Endothelial cell of umbilical vein (primary cell): ENCODE data around the gene NT5C. TPM values are rescaled to one million over a fixed set of nuclear protein-coding genes. Genes with fewer than 3 reads are reported as not detected.

ENCODE experiments used
- BruUV-seq: library from RNA; stranded (reverse); fragments of 400-500 nt; replicated peaks from 2 replicates; lab custom pipeline; 2021; lab: Mats Ljungman, UMichigan
- CTCF ChIA-PET: fragments of 300-600, 350-600 bp; sonication (Branson Sonifier 250); formaldehyde crosslinking; loops from one replicate; lab custom pipeline; 2021; ENCODE audit warnings: antibody characterized with exemption, inconsistent platforms; lab: Charles Lee
- POLR2A ChIA-PET: fragments of 300-600, 350-600 bp; sonication (Branson Sonifier 250); formaldehyde crosslinking; loops from one replicate; lab custom pipeline; 2021; ENCODE audit warnings: antibody characterized with exemption, inconsistent platforms; lab: Charles Lee
- DNase-seq: peaks from one replicate; pipeline ENCODE4 v3.0.0-alpha.2; 2011; ENCODE audit warnings: low read depth, low spot score
- FAIRE-seq: peaks from 2 replicates; lab custom pipeline; 2011; peaks lifted over from hg19 to GRCh38; lab: Jason Lieb, UNC
- H2AFZ ChIP-seq: 2 replicates; pipeline ENCODE4 v1.6.0; 2012; ENCODE audit warnings: low read depth, low read length, control low read depth, inconsistent platforms
- H3K27ac ChIP-seq: 2 replicates; pipeline ENCODE4 v1.5.1; 2011; ENCODE audit warnings: low read depth, mild to moderate bottlenecking, control low read depth, low read length, moderate library complexity; ENCODE audit not compliant: insufficient read depth
- H3K27me3 ChIP-seq, 2 experiments: 2 replicates each; pipeline versions ENCODE4 v1.6.0 to v1.6.1; 2011; ENCODE audit warnings: low read length in 2 of 2, mixed read lengths in 1 of 2; ENCODE audit not compliant: control insufficient read depth in 2 of 2, insufficient read depth in 2 of 2
- H3K36me3 ChIP-seq, 2 experiments: 2 replicates in 1 of 2; 3 replicates in 1 of 2; pipeline ENCODE4 v1.5.1; 2011; ENCODE audit warnings: low read length in 2 of 2, mild to moderate bottlenecking in 1 of 2, moderate library complexity in 1 of 2; ENCODE audit not compliant: control insufficient read depth in 2 of 2, insufficient read depth in 2 of 2; ENCODE audit errors: extremely low read depth in 1 of 2
- H3K4me1 ChIP-seq: 3 replicates; pipeline ENCODE4 v1.5.1; 2011; ENCODE audit warnings: mild to moderate bottlenecking, low read length; ENCODE audit not compliant: control insufficient read depth, insufficient read depth; ENCODE audit errors: extremely low read depth
- H3K4me2 ChIP-seq: 2 replicates; pipeline ENCODE4 v1.6.1; 2011; ENCODE audit warnings: low read length, control low read depth, mixed read lengths; ENCODE audit not compliant: insufficient read depth
- H3K4me3 ChIP-seq, 3 experiments: fragments of 200-600 bp in 1 of 3; sonication (generic), shearing (Covaris generic) in 1 of 3; replicated peaks in 1 of 3; 2 replicates each; pipeline ENCODE4 v1.5.1; 2011 to 2016; ENCODE audit warnings: control low read depth in 3 of 3, low read length in 3 of 3, mild to moderate bottlenecking in 2 of 3, inconsistent platforms in 1 of 3, low read depth in 1 of 3, moderate library complexity in 1 of 3; ENCODE audit not compliant: insufficient read depth in 1 of 3
- H3K79me2 ChIP-seq: 2 replicates; pipeline ENCODE4 v1.6.0; 2012; ENCODE audit warnings: low read length, inconsistent platforms; ENCODE audit not compliant: control insufficient read depth, insufficient read depth
- H3K9ac ChIP-seq: replicated peaks from 2 replicates; pipeline ENCODE3; 2011; ENCODE audit warnings: low read length, control low read depth; ENCODE audit not compliant: insufficient read depth; ENCODE audit errors: extremely low read depth
- H3K9me1 ChIP-seq: replicated peaks from 3 replicates; pipeline ENCODE4 v1.6.0; 2011; ENCODE audit warnings: mild to moderate bottlenecking, low read length; ENCODE audit not compliant: control insufficient read depth, insufficient read depth; ENCODE audit errors: extremely low read depth
- H3K9me3 ChIP-seq: replicated peaks from 2 replicates; pipeline ENCODE4 v1.5.1; 2012; ENCODE audit warnings: low read length, inconsistent platforms; ENCODE audit not compliant: control insufficient read depth, insufficient read depth
- H4K20me1 ChIP-seq: replicated peaks from 2 replicates; pipeline ENCODE3; 2011; ENCODE audit warnings: mild to moderate bottlenecking, low read length; ENCODE audit not compliant: control insufficient read depth, insufficient read depth; ENCODE audit errors: extremely low read depth
- CTCF ChIP-seq, 2 donors: IDR thresholded peaks; 1 replicate in 1 of 2; 2 replicates in 1 of 2; pipeline ENCODE4 v1.5.1; 2011; ENCODE audit warnings: low read length in 2 of 2, mild to moderate bottlenecking in 2 of 2, moderate library complexity in 2 of 2, control low read depth in 1 of 2, inconsistent platforms in 1 of 2, low read depth in 1 of 2; ENCODE audit not compliant: insufficient read depth in 1 of 2; ENCODE audit errors: extremely low read depth in 1 of 2
- EZH2 ChIP-seq: IDR thresholded peaks from 2 replicates; pipeline ENCODE4 v1.6.1; 2012; ENCODE audit warnings: borderline replicate concordance, low read depth, mild to moderate bottlenecking, moderate library complexity, low read length, inconsistent platforms; ENCODE audit not compliant: severe bottlenecking
- GATA2 ChIP-seq: IDR thresholded peaks from 2 replicates; pipeline ENCODE4 v1.7.0; 2011; ENCODE audit warnings: low read depth, mild to moderate bottlenecking, moderate library complexity, mixed read lengths, low read length; ENCODE audit not compliant: insufficient read length, insufficient read depth
- MYC ChIP-seq: IDR thresholded peaks from one replicate; pipeline ENCODE4 v1.6.1; 2011; ENCODE audit warnings: mild to moderate bottlenecking, low read depth, low read length
- POLR2A ChIP-seq: IDR thresholded peaks from 2 replicates; pipeline ENCODE4 v1.6.1; 2012; ENCODE audit warnings: low read depth, mild to moderate bottlenecking, control low read depth, low read length
- POLR2AphosphoS5 ChIP-seq: IDR thresholded peaks from 2 replicates; pipeline ENCODE4 v1.6.1; 2012; ENCODE audit warnings: low read depth, mild to moderate bottlenecking, control low read depth, low read length, moderate library complexity; ENCODE audit not compliant: insufficient read depth
- dilution Hi-C: fragments of 300-500 bp; cut with MboI; formaldehyde crosslinking; loops from one replicate; pipeline ENCODE4 v1.15.0; 2019; ENCODE audit warnings: low sequenced_read_pairs; ENCODE audit not compliant: extremely low pct_ligation_motif_present
- intact Hi-C: fragments of 100-400 bp; cut with micrococcal nuclease; formaldehyde crosslinking; loops from one replicate; pipeline ENCODE4 v1.10.0; 2022
- polyA plus RNA-seq, 4 experiments: library from polyadenylated mRNA; depleted of rRNA in 3 of 4; stranded (reverse) in 3 of 4; unstranded in 1 of 4; fragments of >200 nt; gene quantifications; 2 replicates each; pipeline versions ENCODE4 v1.2.1 to v1.2.3, GENCODE V29; 2011 to 2012; ENCODE audit warnings: missing spikeins in 1 of 4
- total RNA-seq: library from RNA; stranded (reverse); gene quantifications from 2 replicates; pipeline ENCODE4 v1.2.3, GENCODE V29; 2021

Gene NT5C
- total and polyA plus RNA-seq, 2 donors (not counting 3 experiments of a cell fraction or from before 2014, with no cell fraction given), result 29.1 to 39.2 TPM

DNA sequence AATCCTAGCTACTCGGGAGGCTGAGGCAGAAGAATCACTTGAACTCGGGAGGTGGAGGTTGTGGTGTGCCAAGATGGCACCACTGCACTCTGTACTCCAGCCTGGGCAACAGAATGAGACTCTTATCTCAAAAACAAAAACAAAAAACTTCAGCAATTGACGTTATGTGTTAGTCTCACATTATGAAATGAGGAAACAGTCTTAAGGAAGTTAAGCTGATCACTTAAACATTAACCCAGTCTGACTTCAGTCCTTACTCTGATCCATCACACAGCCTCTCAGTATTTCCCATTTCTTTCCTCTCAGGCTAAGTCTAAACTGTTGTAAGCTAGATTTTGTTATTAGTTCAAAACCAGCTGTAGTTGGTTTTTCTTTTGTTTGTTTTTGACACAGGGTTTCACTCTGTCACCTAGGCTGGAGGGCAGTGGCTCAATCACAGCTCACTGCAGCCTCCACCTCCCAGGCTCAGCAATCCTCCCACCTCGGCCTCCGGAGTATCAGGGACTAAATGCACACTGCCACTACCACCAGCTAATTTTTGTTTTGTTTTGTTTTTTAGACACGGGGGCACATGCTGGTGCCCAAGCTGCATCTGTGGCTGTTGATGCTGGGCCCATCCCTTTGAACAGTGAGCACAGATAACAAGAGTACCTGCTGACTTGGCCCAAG lies 16.5 kb upstream of the NT5C start:
- Histone ChIP-seq H3K36me3 (peaks cover 21 to 37% of the 10 kb centered on the region in 2 experiments), H3K79me2 (peaks cover 85% of the 10 kb centered on the region), H4K20me1 (no peaks in the 10 kb centered on the region), H3K4me3 (no peak overlapping the region), H3K9ac (no peak overlapping the region), H2AFZ (no peak overlapping the region), H3K27ac (no peak overlapping the region), H3K9me3 (no peaks in the 10 kb centered on the region), H3K27me3 (no peaks in the 10 kb centered on the region), H3K9me1 (no peaks in the 10 kb centered on the region), H3K4me2 (no peak overlapping the region), H3K4me1 (peaks cover 9% of the 10 kb centered on the region)
- POLR2A ChIA-PET, result no interaction called here
- no TSS peak for BruUV-seq
- dilution Hi-C loops (no loop called here), intact Hi-C loops (no loop called here)
- TF ChIP-seq CTCF (IDR thresholded peaks at IDR 0.05; ENCODE audit: extremely low read depth in 1 of 2, insufficient read depth in 1 of 2, low read depth in 1 of 2, low read length in 2 of 2), result no peak
- no peak for TF ChIP-seq EZH2
- TF ChIP-seq POLR2A, result no peak
- TF ChIP-seq MYC, result no peak
- TF ChIP-seq GATA2, result no peak
- TF ChIP-seq POLR2AphosphoS5, result no peak
- no peak for DNase-seq
- FAIRE-seq, result no peak
- CTCF ChIA-PET, result interaction anchor here (0.8 to 4.9 kb wide), 5 partner anchors 12 to 54 kb away, joined by 3 to 20 read pairs (median 4); no protein-coding TSS in a partner anchor
